HepG2 (cell line): ENCODE results near the gene USP10. TPM values are rescaled to one million over a fixed set of nuclear protein-coding genes. Genes with fewer than 3 reads are reported as not detected.
A peak's percentile ranks its signal among the peaks of the same experiment; 100 is the strongest.

Experiments used
- BHLHE40 ChIP-seq: IDR thresholded peaks from 2 replicates; pipeline ENCODE4 v1.6.1; 2011; ENCODE audit warnings: low read length, improper control_type of control experiment
- HES4 ChIP-seq: sonication (generic); formaldehyde crosslinking; IDR thresholded peaks from 2 replicates; pipeline ENCODE4 v1.9.0; 2021; ENCODE audit warnings: mild to moderate bottlenecking, missing genetic modification reagents, borderline replicate concordance
- HNF4G ChIP-seq, 2 experiments: sonication (generic) in 1 of 2; formaldehyde crosslinking in 1 of 2; IDR thresholded peaks; 2 replicates each; pipeline versions ENCODE4 v1.4.0 to v1.6.1; 2011 to 2020; ENCODE audit warnings: borderline replicate concordance in 2 of 2, low read depth in 2 of 2, mild to moderate bottlenecking in 2 of 2, low read length in 1 of 2, missing genetic modification reagents in 1 of 2, moderate library complexity in 1 of 2
- KDM4B ChIP-seq: sonication (generic); formaldehyde crosslinking; IDR thresholded peaks from 2 replicates; pipeline ENCODE4 v1.4.0; 2020; ENCODE audit warnings: missing genetic modification reagents
- NFE2 ChIP-seq: sonication (generic); formaldehyde crosslinking; IDR thresholded peaks from 2 replicates; pipeline ENCODE4 v1.4.0; 2020; ENCODE audit warnings: missing genetic modification reagents
- NR2C2 ChIP-seq: sonication (generic); formaldehyde crosslinking; IDR thresholded peaks from 2 replicates; pipeline ENCODE4 v1.4.0; 2020; ENCODE audit warnings: missing genetic modification reagents, mild to moderate bottlenecking, moderate library complexity, borderline replicate concordance
- RBFOX2 ChIP-seq: fragments of 200-400 bp; formaldehyde crosslinking; IDR thresholded peaks from 2 replicates; pipeline ENCODE4 v1.6.1; 2017; ENCODE audit warnings: low read depth, mild to moderate bottlenecking, low read length
- SAP130 ChIP-seq: IDR thresholded peaks from 2 replicates; pipeline ENCODE4 v1.6.1; 2016; ENCODE audit warnings: low read depth
- SOX6 ChIP-seq, 2 experiments: fragments of 450-650 bp in 1 of 2; sonication (generic) in 1 of 2; formaldehyde crosslinking in 1 of 2; IDR thresholded peaks; 2 replicates each; pipeline versions ENCODE4 v1.4.0 to v1.6.1; 2017 to 2020; ENCODE audit warnings: antibody characterized with exemption in 1 of 2, mild to moderate bottlenecking in 1 of 2, missing genetic modification reagents in 1 of 2
- TRIM24 ChIP-seq: sonication (generic); formaldehyde crosslinking; IDR thresholded peaks from 2 replicates; pipeline ENCODE4 v1.8.0; 2022; ENCODE audit warnings: mild to moderate bottlenecking, missing genetic modification reagents
- ZNF292 ChIP-seq: sonication (generic); formaldehyde crosslinking; IDR thresholded peaks from 2 replicates; pipeline ENCODE4 v1.8.1; 2022; ENCODE audit warnings: mild to moderate bottlenecking, low read depth, missing genetic modification reagents, borderline replicate concordance
- ZNF3 ChIP-seq: IDR thresholded peaks from 2 replicates; pipeline ENCODE4 v1.7.0; 2017; ENCODE audit warnings: inconsistent platforms
- ZNF331 ChIP-seq: sonication (generic); formaldehyde crosslinking; IDR thresholded peaks from 2 replicates; pipeline ENCODE4 v1.4.0; 2020; ENCODE audit warnings: missing genetic modification reagents
- polyA plus RNA-seq, 8 experiments: library from polyadenylated mRNA; depleted of rRNA in 3 of 8; stranded (reverse) in 7 of 8; unstranded in 1 of 8; fragments of >200 nt; fragmentation: Illumina TruSeq in 4 of 8; extraction: Trizol in 4 of 8; gene quantifications; 2 replicates each; pipeline versions ENCODE4 v1.2.1 to v1.2.3, GENCODE V29; 2011 to 2016; ENCODE audit warnings: low read depth in 4 of 8, missing spikeins in 1 of 8, mixed read lengths in 1 of 8; ENCODE audit not compliant: insufficient read depth in 1 of 8
- total RNA-seq, 5 experiments: library from RNA; depleted of rRNA; stranded (reverse); fragments of >200 nt; fragmentation: Illumina TruSeq; extraction: Trizol; gene quantifications; 2 replicates each; pipeline ENCODE4 v1.2.3, GENCODE V29; 2016; ENCODE audit warnings: low read depth in 1 of 5
- TF ChIP-seq, protein P1 (sequence below), 2 experiments: sonication (generic) in 1 of 2; formaldehyde crosslinking in 1 of 2; IDR thresholded peaks; 2 replicates each; pipeline versions ENCODE4 v1.6.1 to v1.9.0; 2014 to 2022; ENCODE audit warnings: antibody characterized with exemption in 1 of 2, borderline replicate concordance in 1 of 2, inconsistent platforms in 1 of 2, low read depth in 1 of 2, missing genetic modification reagents in 1 of 2
- TF ChIP-seq, protein P2 (sequence below): IDR thresholded peaks from 2 replicates; pipeline ENCODE4 v1.6.1; 2016; ENCODE audit warnings: mild to moderate bottlenecking
- TF ChIP-seq, protein P3 (sequence below): IDR thresholded peaks from 2 replicates; pipeline ENCODE4 v1.6.1; 2016; ENCODE audit warnings: low read depth, borderline replicate concordance
- TF ChIP-seq, protein P4 (sequence below): sonication (generic); formaldehyde crosslinking; conservative IDR thresholded peaks from 2 replicates; pipeline ENCODE4 v1.4.0; 2020; ENCODE audit warnings: mild to moderate bottlenecking, missing genetic modification reagents, moderate library complexity

The USP10 gene
- total and polyA plus RNA-seq, 2 of the 13 experiments (the other 11 are each of a cell fraction or from before 2014, with no cell fraction given), result 79.1 to 122 TPM

DNA sequence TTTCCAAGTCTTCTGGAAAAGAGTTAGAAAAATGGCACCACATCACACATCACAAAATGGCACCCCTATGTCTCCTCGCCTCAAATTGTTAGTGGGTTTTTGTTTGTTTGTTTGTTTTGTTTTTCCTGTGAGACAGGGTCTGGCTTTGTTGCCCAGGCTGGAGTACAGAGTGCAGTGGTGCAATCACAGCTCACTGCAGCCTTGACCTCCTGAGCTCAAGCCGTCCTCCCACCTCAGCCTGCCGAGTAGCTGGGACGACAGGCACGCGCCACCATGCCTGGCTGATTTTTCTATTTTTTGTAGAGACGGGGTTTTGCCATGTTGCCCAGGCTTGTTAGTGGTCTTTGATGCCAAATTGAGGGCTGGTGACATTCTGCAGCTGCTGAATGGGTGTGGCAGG is 116.2 kb downstream of the USP10 start (continued):
- TF ChIP-seq, protein P1, sequence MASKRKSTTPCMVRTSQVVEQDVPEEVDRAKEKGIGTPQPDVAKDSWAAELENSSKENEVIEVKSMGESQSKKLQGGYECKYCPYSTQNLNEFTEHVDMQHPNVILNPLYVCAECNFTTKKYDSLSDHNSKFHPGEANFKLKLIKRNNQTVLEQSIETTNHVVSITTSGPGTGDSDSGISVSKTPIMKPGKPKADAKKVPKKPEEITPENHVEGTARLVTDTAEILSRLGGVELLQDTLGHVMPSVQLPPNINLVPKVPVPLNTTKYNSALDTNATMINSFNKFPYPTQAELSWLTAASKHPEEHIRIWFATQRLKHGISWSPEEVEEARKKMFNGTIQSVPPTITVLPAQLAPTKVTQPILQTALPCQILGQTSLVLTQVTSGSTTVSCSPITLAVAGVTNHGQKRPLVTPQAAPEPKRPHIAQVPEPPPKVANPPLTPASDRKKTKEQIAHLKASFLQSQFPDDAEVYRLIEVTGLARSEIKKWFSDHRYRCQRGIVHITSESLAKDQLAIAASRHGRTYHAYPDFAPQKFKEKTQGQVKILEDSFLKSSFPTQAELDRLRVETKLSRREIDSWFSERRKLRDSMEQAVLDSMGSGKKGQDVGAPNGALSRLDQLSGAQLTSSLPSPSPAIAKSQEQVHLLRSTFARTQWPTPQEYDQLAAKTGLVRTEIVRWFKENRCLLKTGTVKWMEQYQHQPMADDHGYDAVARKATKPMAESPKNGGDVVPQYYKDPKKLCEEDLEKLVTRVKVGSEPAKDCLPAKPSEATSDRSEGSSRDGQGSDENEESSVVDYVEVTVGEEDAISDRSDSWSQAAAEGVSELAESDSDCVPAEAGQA (IDR thresholded peaks at IDR 0.05; ENCODE audit: low read depth), result 0 out of 2 replicates have a peak, but pooled peaks have one; percentile 21
- TF ChIP-seq, protein P1 (CRISPR knock-in tag; IDR thresholded peaks at IDR 0.05; ENCODE audit: borderline replicate concordance), result no peak
- TF ChIP-seq NR2C2 (peak; percentile 34; the same call in 1 of the 2 replicates), KDM4B (CRISPR knock-in tag) (no peak), TRIM24 (CRISPR knock-in tag) (0 out of 2 replicates have a peak, but pooled peaks have one; percentile 24), ZNF3 (CRISPR knock-in tag) (peak; percentile 88; the same call in 1 of the 2 replicates), RBFOX2 (no peak), NFE2 (CRISPR knock-in tag) (no peak), ZNF292 (CRISPR knock-in tag) (peak; percentile 50; the same call in 1 of the 2 replicates), ZNF331 (CRISPR knock-in tag) (0 out of 2 replicates have a peak, but pooled peaks have one; percentile 36), HNF4G (IDR thresholded peaks at IDR 0.05; ENCODE audit: borderline replicate concordance, low read depth, low read length) (peak; percentile 42; the same call in 1 of the 2 replicates), HNF4G (CRISPR knock-in tag; IDR thresholded peaks at IDR 0.05; ENCODE audit: borderline replicate concordance, low read depth) (no peak), SOX6 (IDR thresholded peaks at IDR 0.05) (no peak), SOX6 (CRISPR knock-in tag; IDR thresholded peaks at IDR 0.05) (peak; percentile 58), HES4 (CRISPR knock-in tag) (no peak), SAP130 (CRISPR knock-in tag) (peak; percentile 49), BHLHE40 (peak; percentile 39; the same call in 1 of the 2 replicates)
- TF ChIP-seq, protein P2, sequence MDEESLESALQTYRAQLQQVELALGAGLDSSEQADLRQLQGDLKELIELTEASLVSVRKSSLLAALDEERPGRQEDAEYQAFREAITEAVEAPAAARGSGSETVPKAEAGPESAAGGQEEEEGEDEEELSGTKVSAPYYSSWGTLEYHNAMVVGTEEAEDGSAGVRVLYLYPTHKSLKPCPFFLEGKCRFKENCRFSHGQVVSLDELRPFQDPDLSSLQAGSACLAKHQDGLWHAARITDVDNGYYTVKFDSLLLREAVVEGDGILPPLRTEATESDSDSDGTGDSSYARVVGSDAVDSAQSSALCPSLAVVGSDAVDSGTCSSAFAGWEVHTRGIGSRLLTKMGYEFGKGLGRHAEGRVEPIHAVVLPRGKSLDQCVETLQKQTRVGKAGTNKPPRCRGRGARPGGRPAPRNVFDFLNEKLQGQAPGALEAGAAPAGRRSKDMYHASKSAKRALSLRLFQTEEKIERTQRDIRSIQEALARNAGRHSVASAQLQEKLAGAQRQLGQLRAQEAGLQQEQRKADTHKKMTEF (CRISPR knock-in tag), result peak; percentile 46; the same call in 1 of the 2 replicates
- TF ChIP-seq, protein P3, sequence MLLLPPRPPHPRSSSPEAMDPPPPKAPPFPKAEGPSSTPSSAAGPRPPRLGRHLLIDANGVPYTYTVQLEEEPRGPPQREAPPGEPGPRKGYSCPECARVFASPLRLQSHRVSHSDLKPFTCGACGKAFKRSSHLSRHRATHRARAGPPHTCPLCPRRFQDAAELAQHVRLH (CRISPR knock-in tag), result peak; percentile 47; the same call in 1 of the 2 replicates
- TF ChIP-seq, protein P4, sequence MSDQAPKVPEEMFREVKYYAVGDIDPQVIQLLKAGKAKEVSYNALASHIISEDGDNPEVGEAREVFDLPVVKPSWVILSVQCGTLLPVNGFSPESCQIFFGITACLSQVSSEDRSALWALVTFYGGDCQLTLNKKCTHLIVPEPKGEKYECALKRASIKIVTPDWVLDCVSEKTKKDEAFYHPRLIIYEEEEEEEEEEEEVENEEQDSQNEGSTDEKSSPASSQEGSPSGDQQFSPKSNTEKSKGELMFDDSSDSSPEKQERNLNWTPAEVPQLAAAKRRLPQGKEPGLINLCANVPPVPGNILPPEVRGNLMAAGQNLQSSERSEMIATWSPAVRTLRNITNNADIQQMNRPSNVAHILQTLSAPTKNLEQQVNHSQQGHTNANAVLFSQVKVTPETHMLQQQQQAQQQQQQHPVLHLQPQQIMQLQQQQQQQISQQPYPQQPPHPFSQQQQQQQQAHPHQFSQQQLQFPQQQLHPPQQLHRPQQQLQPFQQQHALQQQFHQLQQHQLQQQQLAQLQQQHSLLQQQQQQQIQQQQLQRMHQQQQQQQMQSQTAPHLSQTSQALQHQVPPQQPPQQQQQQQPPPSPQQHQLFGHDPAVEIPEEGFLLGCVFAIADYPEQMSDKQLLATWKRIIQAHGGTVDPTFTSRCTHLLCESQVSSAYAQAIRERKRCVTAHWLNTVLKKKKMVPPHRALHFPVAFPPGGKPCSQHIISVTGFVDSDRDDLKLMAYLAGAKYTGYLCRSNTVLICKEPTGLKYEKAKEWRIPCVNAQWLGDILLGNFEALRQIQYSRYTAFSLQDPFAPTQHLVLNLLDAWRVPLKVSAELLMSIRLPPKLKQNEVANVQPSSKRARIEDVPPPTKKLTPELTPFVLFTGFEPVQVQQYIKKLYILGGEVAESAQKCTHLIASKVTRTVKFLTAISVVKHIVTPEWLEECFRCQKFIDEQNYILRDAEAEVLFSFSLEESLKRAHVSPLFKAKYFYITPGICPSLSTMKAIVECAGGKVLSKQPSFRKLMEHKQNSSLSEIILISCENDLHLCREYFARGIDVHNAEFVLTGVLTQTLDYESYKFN (CRISPR knock-in tag), result peak; percentile 59
